Esophagus (tissue), 2 donors: ENCODE data around the gene PLOD1. TPM values are rescaled to one million over a fixed set of nuclear protein-coding genes. Genes with fewer than 3 reads are reported as not detected.

Experiments
- H3K27ac ChIP-seq, 2 donors: one replicate each; pipeline ENCODE4 v1.5.1; 2013; ENCODE audit warnings: low read depth in 2 of 2, mild to moderate bottlenecking in 2 of 2, inconsistent platforms in 1 of 2, low read length in 1 of 2, moderate library complexity in 1 of 2
- H3K27me3 ChIP-seq, 2 donors: one replicate each; pipeline ENCODE4 v1.6.1; 2013; ENCODE audit warnings: low read length in 2 of 2, control low read depth in 1 of 2, mild to moderate bottlenecking in 1 of 2; ENCODE audit not compliant: insufficient read depth in 2 of 2, control insufficient read depth in 1 of 2
- H3K36me3 ChIP-seq, 2 donors: one replicate each; pipeline ENCODE4 v1.6.1; 2013; ENCODE audit warnings: low read length in 1 of 2; ENCODE audit not compliant: control insufficient read depth in 2 of 2, insufficient read depth in 2 of 2
- H3K4me1 ChIP-seq, 2 donors: one replicate each; pipeline ENCODE4 v1.6.1; 2013; ENCODE audit warnings: low read length in 1 of 2; ENCODE audit not compliant: control insufficient read depth in 2 of 2, insufficient read depth in 2 of 2
- H3K4me3 ChIP-seq, 2 donors: one replicate each; pipeline ENCODE4 v1.5.1; 2013; ENCODE audit warnings: low read length in 2 of 2, mild to moderate bottlenecking in 2 of 2, low read depth in 1 of 2, moderate library complexity in 1 of 2
- H3K9me3 ChIP-seq, 2 donors: one replicate each; pipeline ENCODE4 v1.6.1; 2013; ENCODE audit warnings: mild to moderate bottlenecking in 2 of 2, low read depth in 1 of 2, low read length in 1 of 2, moderate library complexity in 1 of 2; ENCODE audit not compliant: control insufficient read depth in 2 of 2, insufficient read depth in 1 of 2
- WGBS, 2 donors: extraction: QIAGEN DNeasy Blood & Tissue Kit; methylation state at CpG; one replicate each; pipeline ENCODE4 v1.1.7; 2013; 5-methylcytosine and 5-hydroxymethylcytosine counted together
- polyA plus RNA-seq, 2 donors: library from polyadenylated mRNA; stranded (reverse); fragments of 200-250 nt; gene quantifications; one replicate each; pipeline ENCODE4 v1.2.3, GENCODE V29; 2013
- donor health status: healthy with polysubstance abuse.
- donor health status: Bipolar disorder and iron deficiency.

Gene PLOD1
- polyA plus RNA-seq, 2 donors = 17.1 to 18.2 TPM

- Histone ChIP-seq H3K4me1 (peaks cover 7 to 11% of the 10 kb centered on the region in 2 donors), H3K9me3 (no peaks in the 10 kb centered on the region), H3K36me3 (peaks cover 5 to 17% of the 10 kb centered on the region in 2 donors), H3K27ac (peak overlapping the region; percentile 97 to 98), H3K27me3 (no peaks in the 10 kb centered on the region), H3K4me3 (peak overlapping the region in 1 of 2 donors; percentile 73)
- WGBS, 2 donors = 46 to 74% methylated on average over 13 of the region's 13 CpGs
Measured at GRCh38 chr1:11981378-11982009, 47.0 kb downstream of the PLOD1 start.

- H3K27ac ChIP-seq = peak overlapping the region; percentile 61 to 67
- H3K9me3 ChIP-seq = no peaks in the 10 kb centered on the region
- peaks cover 7 to 11% of the 10 kb centered on the region in 2 donors for H3K4me1 ChIP-seq
- H3K4me3 ChIP-seq = no peak overlapping the region
- WGBS, 2 donors = 37 to 50% methylated on average over 3 of the region's 3 CpGs
- no peaks in the 10 kb centered on the region for H3K27me3 ChIP-seq
- H3K36me3 ChIP-seq = peaks cover 5 to 17% of the 10 kb centered on the region in 2 donors
Measured at GRCh38 chr1:11982010-11982392, 47.5 kb downstream of the PLOD1 start.

DNA sequence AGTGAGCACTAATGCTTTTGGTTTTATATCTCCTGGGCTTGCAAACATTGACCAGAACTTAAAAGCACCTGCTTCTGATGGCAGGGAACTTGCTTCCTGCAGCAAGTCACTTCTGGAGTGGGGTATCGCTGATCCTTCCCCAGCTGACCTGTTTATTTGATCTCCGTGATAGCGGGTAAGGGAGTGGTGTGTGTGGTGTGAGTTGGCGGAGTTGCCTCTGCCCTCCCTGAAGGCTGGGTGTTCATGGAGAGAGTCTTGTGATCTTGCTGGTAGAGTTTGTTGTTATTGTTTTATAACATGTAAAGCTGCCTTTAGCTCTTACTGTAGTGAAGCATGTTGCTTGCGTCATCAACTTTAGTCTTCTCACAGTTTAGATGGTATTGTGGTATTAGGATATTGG is 49.6 kb downstream of the PLOD1 start:
- no peaks in the 10 kb centered on the region for H3K27me3 ChIP-seq
- no peak overlapping the region for H3K27ac ChIP-seq
- H3K36me3 ChIP-seq = peaks cover 5 to 20% of the 10 kb centered on the region in 2 donors
- H3K4me3 ChIP-seq = no peak overlapping the region
- H3K9me3 ChIP-seq = no peaks in the 10 kb centered on the region
- 58 to 72% methylated on average over 5 of the region's 5 CpGs for WGBS, 2 donors
- peaks cover 5 to 8% of the 10 kb centered on the region in 2 donors for H3K4me1 ChIP-seq

- peaks cover 5 to 23% of the 10 kb centered on the region in 2 donors for H3K36me3 ChIP-seq
- H3K4me3 ChIP-seq = no peak overlapping the region
- no peak overlapping the region for H3K27ac ChIP-seq
- no peaks in the 10 kb centered on the region for H3K9me3 ChIP-seq
- peaks cover 3 to 8% of the 10 kb centered on the region in 2 donors for H3K4me1 ChIP-seq
- H3K27me3 ChIP-seq = no peaks in the 10 kb centered on the region
- 78 to 91% methylated on average over 6 of the region's 6 CpGs for WGBS, 2 donors
Measured at GRCh38 chr1:11984576-11984975, 50.1 kb downstream of the PLOD1 start.

GRCh38 chr1:11985171-11985570 is 50.7 kb downstream of the PLOD1 start:
- no peak overlapping the region for H3K27ac ChIP-seq
- H3K4me1 ChIP-seq = peaks cover 2 to 8% of the 10 kb centered on the region in 2 donors
- H3K36me3 ChIP-seq = peaks cover 9 to 28% of the 10 kb centered on the region in 2 donors
- H3K27me3 ChIP-seq = no peaks in the 10 kb centered on the region
- WGBS, 2 donors = 81 to 91% methylated on average over 3 of the region's 3 CpGs
- H3K9me3 ChIP-seq = no peaks in the 10 kb centered on the region
- H3K4me3 ChIP-seq = no peak overlapping the region

GRCh38 chr1:11985851-11986250 is 51.3 kb downstream of the PLOD1 start:
- WGBS, 2 donors = 74 to 87% methylated on average over 7 of the region's 7 CpGs
- H3K4me1 ChIP-seq = peaks cover 2 to 8% of the 10 kb centered on the region in 2 donors
- no peak overlapping the region for H3K4me3 ChIP-seq
- peaks cover 9 to 35% of the 10 kb centered on the region in 2 donors for H3K36me3 ChIP-seq
- no peaks in the 10 kb centered on the region for H3K27me3 ChIP-seq
- H3K27ac ChIP-seq = peak overlapping the region in 1 of 2 donors; percentile 5
- H3K9me3 ChIP-seq = no peaks in the 10 kb centered on the region

DNA sequence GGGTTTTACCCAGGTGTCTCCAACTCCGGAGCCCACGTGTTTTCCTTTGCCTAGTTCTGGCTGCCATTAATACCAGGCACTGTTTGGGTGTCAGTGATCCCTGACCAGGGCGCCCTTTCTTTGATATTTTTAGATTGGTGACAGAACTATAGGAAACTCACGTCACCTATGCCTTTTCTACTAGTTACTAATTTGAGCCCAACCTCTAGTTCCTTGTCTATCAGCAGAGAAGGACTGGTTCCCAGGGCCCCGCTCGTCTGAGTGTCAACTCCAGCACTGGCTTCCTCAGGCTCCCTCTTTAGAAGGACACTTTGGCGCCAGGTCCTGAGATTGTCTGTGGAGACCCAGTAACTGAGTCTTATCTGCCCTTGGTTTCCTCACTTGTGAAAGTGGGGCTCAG is 55.2 kb downstream of the PLOD1 start:
- Histone ChIP-seq H3K4me3 (no peak overlapping the region), H3K27ac (peak overlapping the region in 1 of 2 donors; percentile 87), H3K27me3 (no peaks in the 10 kb centered on the region), H3K9me3 (no peaks in the 10 kb centered on the region), H3K36me3 (peaks cover 4 to 41% of the 10 kb centered on the region in 2 donors), H3K4me1 (peaks cover 0 to 3% of the 10 kb centered on the region in 2 donors)
- WGBS, 2 donors = 92% methylated on average over 7 of the region's 7 CpGs

GRCh38 chr1:11990303-11991032 is 56.0 kb downstream of the PLOD1 start:
- Histone ChIP-seq H3K36me3 (peaks cover 4 to 42% of the 10 kb centered on the region in 2 donors), H3K27ac (peak overlapping the region in 1 of 2 donors; percentile 87)
- 78 to 85% methylated on average over 10 of the region's 10 CpGs for WGBS, 2 donors

GRCh38 chr1:11991969-11992676 is 57.6 kb downstream of the PLOD1 start:
- H3K36me3 ChIP-seq = peaks cover 9 to 49% of the 10 kb centered on the region in 2 donors
- H3K4me3 ChIP-seq = no peak overlapping the region
- H3K27ac ChIP-seq = peak overlapping the region in 1 of 2 donors; percentile 8
- 83% methylated on average over 16 of the region's 16 CpGs for WGBS, 2 donors
- H3K9me3 ChIP-seq = no peaks in the 10 kb centered on the region
- no peaks in the 10 kb centered on the region for H3K27me3 ChIP-seq
- no peaks in the 10 kb centered on the region for H3K4me1 ChIP-seq

More at GRCh38 chr1:11990303-11991032, 56.0 kb downstream of the PLOD1 start:
- H3K9me3 ChIP-seq = no peaks in the 10 kb centered on the region
- H3K4me3 ChIP-seq = no peak overlapping the region
- no peaks in the 10 kb centered on the region for H3K27me3 ChIP-seq
- H3K4me1 ChIP-seq = peaks cover 0 to 3% of the 10 kb centered on the region in 2 donors
